Measurements from ENCODE around the gene DOLPP1. TPM values are rescaled to one million over a fixed set of nuclear protein-coding genes. Genes with fewer than 3 reads are reported as not detected.

The DOLPP1 gene
- total and polyA plus RNA-seq, 7 experiments from 2014 or later, result 5.7 to 17.1 (median 11.9) TPM

- CTCF ChIA-PET, result no interaction called here
- Mint-ChIP-seq H3K4me3 (no peak overlapping the region), H3K27ac (no peak overlapping the region), H3K36me3 (peaks cover 0 to 38% (median 4%) of the 10 kb centered on the region in 5 donors), H3K9me3 (no peaks in the 10 kb centered on the region), H3K4me1 (no peaks in the 10 kb centered on the region), H3K27me3 (no peaks in the 10 kb centered on the region)
- Histone ChIP-seq H3K27ac (ENCODE audit: low read depth, low read length) (no peak overlapping the region), H3K4me1 (ENCODE audit: control insufficient read depth in 2 of 2, insufficient read depth in 2 of 2, low read length in 2 of 2) (no peaks in the 10 kb centered on the region), H3K27me3 (ENCODE audit: control insufficient read depth in 2 of 2, insufficient read depth in 2 of 2, low read length in 2 of 2) (no peaks in the 10 kb centered on the region), H3K4me3 (ENCODE audit: low read length) (no peak overlapping the region), H3K9me3 (ENCODE audit: control insufficient read depth in 2 of 3, low read length in 3 of 3) (no peaks in the 10 kb centered on the region), H3K36me3 (ENCODE audit: control insufficient read depth in 2 of 3, insufficient read depth in 3 of 3, low read length in 3 of 3) (peaks cover 0 to 54% (median 4%) of the 10 kb centered on the region in 3 experiments)
- no peak for DNase-seq
- no peak for ATAC-seq
- POLR2A ChIA-PET, result no interaction called here
- intact Hi-C loops (cut with micrococcal nuclease), result no loop called here
Observed at GRCh38 chr9:129060991-129061390, 19.9 kb upstream of the DOLPP1 start.

GRCh38 chr9:129063061-129063460, 17.9 kb upstream of the DOLPP1 start:
- H3K4me3 ChIP-seq (ENCODE audit: low read length), result no peak overlapping the region
- H3K4me1 ChIP-seq (ENCODE audit: control insufficient read depth in 2 of 2, insufficient read depth in 2 of 2, low read length in 2 of 2), result peaks cover 0 to 3% of the 10 kb centered on the region in 2 donors
- no peaks in the 10 kb centered on the region for H3K9me3 ChIP-seq (ENCODE audit: control insufficient read depth in 2 of 3, low read length in 3 of 3)
- no peak for DNase-seq
- Mint-ChIP-seq H3K27me3 (no peaks in the 10 kb centered on the region), H3K4me1 (peaks cover 0 to 1% (median under 1%) of the 10 kb centered on the region in 7 donors), H3K9me3 (no peaks in the 10 kb centered on the region), H3K4me3 (no peak overlapping the region), H3K36me3 (peaks cover 0 to 40% (median 4%) of the 10 kb centered on the region in 5 donors), H3K27ac (no peak overlapping the region)
- ATAC-seq, result no peak
- no peak overlapping the region for H3K27ac ChIP-seq (ENCODE audit: low read depth, low read length)
- H3K36me3 ChIP-seq (ENCODE audit: control insufficient read depth in 2 of 3, insufficient read depth in 3 of 3, low read length in 3 of 3), result peaks cover 0 to 65% (median 4%) of the 10 kb centered on the region in 3 experiments
- ChIA-PET CTCF (no interaction called here), POLR2A (no interaction called here)
- no peaks in the 10 kb centered on the region for H3K27me3 ChIP-seq (ENCODE audit: control insufficient read depth in 2 of 2, insufficient read depth in 2 of 2, low read length in 2 of 2)
- intact Hi-C loops (cut with micrococcal nuclease), result no loop called here

- intact Hi-C loops (cut with micrococcal nuclease), result no loop called here
- DNase-seq (no peak), ATAC-seq (no peak)
- Mint-ChIP-seq H3K27ac (no peak overlapping the region), H3K4me3 (no peak overlapping the region), H3K27me3 (no peaks in the 10 kb centered on the region), H3K36me3 (peaks cover 0 to 31% (median 4%) of the 10 kb centered on the region in 5 donors), H3K4me1 (peaks cover 12 to 15% (median 14%) of the 10 kb centered on the region in 7 donors), H3K9me3 (no peaks in the 10 kb centered on the region)
- H3K36me3 ChIP-seq (ENCODE audit: control insufficient read depth in 2 of 3, insufficient read depth in 3 of 3, low read length in 3 of 3), result peaks cover 0 to 59% (median 4%) of the 10 kb centered on the region in 3 experiments
- peaks cover under 1 to 17% of the 10 kb centered on the region in 2 donors for H3K4me1 ChIP-seq (ENCODE audit: control insufficient read depth in 2 of 2, insufficient read depth in 2 of 2, low read length in 2 of 2)
- ChIA-PET CTCF (interaction anchor here (0.6 kb wide), 1 partner anchor 67 kb away, joined by 3 read pairs; no protein-coding TSS in a partner anchor), POLR2A (no interaction called here)
- H3K27me3 ChIP-seq (ENCODE audit: control insufficient read depth in 2 of 2, insufficient read depth in 2 of 2, low read length in 2 of 2), result no peaks in the 10 kb centered on the region
- no peak overlapping the region for H3K4me3 ChIP-seq (ENCODE audit: low read length)
- no peak overlapping the region for H3K27ac ChIP-seq (ENCODE audit: low read depth, low read length)
- no peaks in the 10 kb centered on the region for H3K9me3 ChIP-seq (ENCODE audit: control insufficient read depth in 2 of 3, low read length in 3 of 3)
Observed at GRCh38 chr9:129064499-129064908, 16.4 kb upstream of the DOLPP1 start.

- intact Hi-C loops (cut with micrococcal nuclease), result no loop called here
- Mint-ChIP-seq H3K4me3 (peak overlapping the region in 5 of 10 donors; percentile 60 to 84 (median 65)), H3K36me3 (peaks cover 0 to 21% (median 0%) of the 10 kb centered on the region in 5 donors), H3K4me1 (peaks cover 20 to 40% (median 28%) of the 10 kb centered on the region in 7 donors), H3K27me3 (no peaks in the 10 kb centered on the region), H3K9me3 (no peaks in the 10 kb centered on the region), H3K27ac (peak overlapping the region in 8 of 9 donors; percentile 67 to 95 (median 92))
- no peak for DNase-seq
- ATAC-seq, result no peak
- POLR2A ChIA-PET, result interaction anchor here (0.7 to 1.2 kb wide), 2 partner anchors 10 to 755 kb away, joined by 3 read pairs; no protein-coding TSS in a partner anchor
- Histone ChIP-seq H3K9me3 (ENCODE audit: control insufficient read depth in 2 of 3, low read length in 3 of 3) (no peaks in the 10 kb centered on the region), H3K27me3 (ENCODE audit: control insufficient read depth in 2 of 2, insufficient read depth in 2 of 2, low read length in 2 of 2) (no peaks in the 10 kb centered on the region), H3K36me3 (ENCODE audit: control insufficient read depth in 2 of 3, insufficient read depth in 3 of 3, low read length in 3 of 3) (peaks cover 0 to 38% (median 4%) of the 10 kb centered on the region in 3 experiments), H3K4me3 (ENCODE audit: low read length) (no peak overlapping the region), H3K4me1 (ENCODE audit: control insufficient read depth in 2 of 2, insufficient read depth in 2 of 2, low read length in 2 of 2) (peaks cover 5 to 41% of the 10 kb centered on the region in 2 donors), H3K27ac (ENCODE audit: low read depth, low read length) (peak overlapping the region; percentile 37)
- CTCF ChIA-PET, result interaction anchor here (1.0 kb wide), 1 partner anchor 63 kb away, joined by 3 read pairs; no protein-coding TSS in a partner anchor
Observed at GRCh38 chr9:129068110-129068509, 12.8 kb upstream of the DOLPP1 start.

- Mint-ChIP-seq H3K4me3 (peak overlapping the region; percentile 33 to 84 (median 67)), H3K27me3 (no peaks in the 10 kb centered on the region), H3K9me3 (no peaks in the 10 kb centered on the region), H3K4me1 (peaks cover 20 to 46% (median 30%) of the 10 kb centered on the region in 7 donors), H3K36me3 (peaks cover 0 to 16% (median 0%) of the 10 kb centered on the region in 5 donors), H3K27ac (peak overlapping the region; percentile 67 to 95 (median 92))
- Histone ChIP-seq H3K27ac (ENCODE audit: low read depth, low read length) (peak overlapping the region; percentile 37), H3K36me3 (ENCODE audit: control insufficient read depth in 2 of 3, insufficient read depth in 3 of 3, low read length in 3 of 3) (peaks cover 0 to 30% (median 4%) of the 10 kb centered on the region in 3 experiments), H3K9me3 (ENCODE audit: control insufficient read depth in 2 of 3, low read length in 3 of 3) (no peaks in the 10 kb centered on the region), H3K27me3 (ENCODE audit: control insufficient read depth in 2 of 2, insufficient read depth in 2 of 2, low read length in 2 of 2) (no peaks in the 10 kb centered on the region), H3K4me3 (ENCODE audit: low read length) (no peak overlapping the region), H3K4me1 (ENCODE audit: control insufficient read depth in 2 of 2, insufficient read depth in 2 of 2, low read length in 2 of 2) (peaks cover 9 to 41% of the 10 kb centered on the region in 2 donors)
- DNase-seq (peak; percentile 37 to 67 (median 55)), ATAC-seq (peak; percentile 98)
- intact Hi-C loops (cut with micrococcal nuclease), result loop anchor here in 1 of 2 donors (1.0 kb wide), 1 partner anchor 12 kb away; the partner anchor contains the start of gene DOLPP1
- ChIA-PET CTCF (no interaction called here), POLR2A (interaction anchor here (1.2 to 1.4 kb wide), 3 partner anchors 9 to 33 kb away, joined by 3 to 8 read pairs (median 5); partner anchors contain the start of genes DOLPP1 and MIGA2)
Observed at GRCh38 chr9:129068990-129069861, 11.7 kb upstream of the DOLPP1 start.

GRCh38 chr9:129069862-129070641, 10.9 kb upstream of the DOLPP1 start:
- DNase-seq (no peak), ATAC-seq (no peak)
- H3K9me3 ChIP-seq (ENCODE audit: control insufficient read depth in 2 of 3, low read length in 3 of 3), result no peaks in the 10 kb centered on the region
- peak overlapping the region; percentile 37 for H3K27ac ChIP-seq (ENCODE audit: low read depth, low read length)
- CTCF ChIA-PET, result no interaction called here
- peaks cover 12 to 41% of the 10 kb centered on the region in 2 donors for H3K4me1 ChIP-seq (ENCODE audit: control insufficient read depth in 2 of 2, insufficient read depth in 2 of 2, low read length in 2 of 2)
- H3K9me3 Mint-ChIP-seq, result no peaks in the 10 kb centered on the region
- H3K27me3 Mint-ChIP-seq, result no peaks in the 10 kb centered on the region
- H3K4me3 Mint-ChIP-seq, result peak overlapping the region in 2 of 10 donors; percentile 81 to 84
- intact Hi-C loops (cut with micrococcal nuclease), result loop anchor here in 1 of 2 donors (1.0 kb wide), 1 partner anchor 11 kb away; the partner anchor contains the start of gene DOLPP1
- POLR2A ChIA-PET, result interaction anchor here (1.3 to 1.4 kb wide), 2 partner anchors 11 to 34 kb away, joined by 5 to 8 read pairs; partner anchors contain the start of genes DOLPP1 and MIGA2
- no peak overlapping the region for H3K4me3 ChIP-seq (ENCODE audit: low read length)
- H3K27ac Mint-ChIP-seq, result peak overlapping the region in 8 of 9 donors; percentile 31 to 93 (median 89)
- no peaks in the 10 kb centered on the region for H3K27me3 ChIP-seq (ENCODE audit: control insufficient read depth in 2 of 2, insufficient read depth in 2 of 2, low read length in 2 of 2)
- peaks cover 0 to 13% (median 0%) of the 10 kb centered on the region in 5 donors for H3K36me3 Mint-ChIP-seq
- H3K4me1 Mint-ChIP-seq, result peaks cover 20 to 46% (median 30%) of the 10 kb centered on the region in 7 donors
- peaks cover 0 to 25% (median 4%) of the 10 kb centered on the region in 3 experiments for H3K36me3 ChIP-seq (ENCODE audit: control insufficient read depth in 2 of 3, insufficient read depth in 3 of 3, low read length in 3 of 3)

Measured in naive thymus-derived CD4-positive, alpha-beta T cell (primary cell).